ENCODE results near the gene FLT1. TPM values are rescaled to one million over a fixed set of nuclear protein-coding genes. Genes with fewer than 3 reads are reported as not detected.

Gene FLT1
- polyA plus RNA-seq, 3 donors: 6.3 to 31.8 (median 6.6) TPM

DNA sequence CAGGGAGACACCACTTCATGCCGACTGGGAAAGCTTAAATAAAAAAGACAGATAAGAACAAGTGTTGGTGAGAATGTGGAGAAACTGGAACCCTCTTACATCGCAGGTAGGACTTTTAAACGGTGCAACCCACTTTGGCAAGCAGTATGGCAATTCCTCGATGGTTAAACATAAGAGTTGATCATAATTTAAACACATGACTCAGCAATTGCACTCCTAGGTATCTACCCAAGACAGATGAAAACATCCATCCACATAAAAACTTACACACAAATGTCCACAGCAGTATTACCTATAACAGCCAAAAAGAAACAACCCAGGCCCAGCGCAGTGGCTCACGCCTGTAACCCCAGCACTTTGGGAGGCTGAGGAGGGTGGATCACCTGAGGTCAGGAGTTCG is 21.9 kb downstream of the FLT1 start:
- WGBS, 3 donors: 88 to 93% (median 91%) methylated on average over 7 of the region's 7 CpGs
- no peak overlapping the region for H3K27ac ChIP-seq (ENCODE audit: low read depth, low read length)

DNA sequence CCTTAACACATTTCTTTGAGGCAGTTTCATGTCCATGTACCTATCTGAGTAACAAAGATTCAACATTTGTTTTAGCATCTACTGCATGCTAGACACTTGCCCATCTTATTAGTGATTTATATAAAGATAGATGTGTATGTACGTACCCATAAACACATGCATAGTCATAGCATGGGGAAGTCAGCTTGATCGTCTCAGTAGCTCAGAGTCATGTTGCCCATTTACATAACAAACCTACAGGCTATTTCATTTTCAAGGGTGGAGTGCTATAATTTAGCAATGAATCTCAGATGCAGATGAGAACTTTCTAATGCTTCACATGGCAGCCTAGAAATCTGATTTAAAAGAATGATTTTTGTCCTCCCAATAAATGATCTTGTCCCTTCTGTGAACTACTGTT is 23.5 kb downstream of the FLT1 start:
- H3K27ac ChIP-seq (ENCODE audit: low read depth, low read length): no peak overlapping the region
- 58 to 84% (median 69%) methylated on average over 2 of the region's 2 CpGs for whole genome bisulfite sequencing, 3 donors

DNA sequence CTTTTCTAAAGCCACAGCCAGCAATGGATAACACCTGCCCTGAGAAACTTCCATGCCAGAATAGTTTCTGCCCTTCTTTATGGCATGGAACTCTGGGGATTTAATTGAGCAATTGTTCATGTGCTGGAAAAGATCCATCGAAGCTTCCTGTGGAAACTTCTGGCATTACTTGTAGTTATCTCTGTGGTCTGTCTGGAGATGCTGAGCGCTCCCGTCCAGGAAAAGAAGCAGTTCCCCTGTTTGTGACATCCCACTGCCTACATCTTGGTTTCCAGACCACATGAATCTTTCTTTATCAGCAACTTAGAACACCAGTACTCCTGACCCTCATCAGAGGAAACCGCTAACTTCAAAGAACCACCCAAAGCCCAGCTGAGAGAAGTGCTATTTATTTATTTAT is 24.6 kb downstream of the FLT1 start:
- 43 to 81% (median 50%) methylated on average over 4 of the region's 4 CpGs for WGBS, 3 donors
- H3K27ac ChIP-seq (ENCODE audit: low read depth, low read length): no peak overlapping the region

DNA sequence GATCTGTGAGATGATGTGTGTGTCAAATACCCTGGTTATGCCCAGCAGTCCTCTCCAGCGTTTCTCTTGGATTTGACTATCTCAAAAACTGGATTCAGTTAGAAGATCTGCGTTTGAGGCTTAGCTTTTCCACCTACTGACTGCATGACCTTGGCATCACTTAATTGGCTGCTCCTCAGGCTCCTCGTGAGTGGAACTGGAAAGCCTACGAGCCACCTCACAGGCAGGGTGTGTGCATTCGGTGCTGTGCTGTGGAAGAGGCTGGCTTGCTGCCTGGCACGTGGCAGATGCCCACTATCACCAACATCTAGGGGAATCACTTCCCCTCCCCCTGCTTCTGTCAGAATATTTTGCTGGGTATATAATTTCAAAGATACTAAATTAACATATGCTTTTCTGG is 25.6 kb downstream of the FLT1 start:
- no peak overlapping the region for H3K27ac ChIP-seq (ENCODE audit: low read depth, low read length)
- WGBS, 3 donors: 63 to 79% (median 78%) methylated on average over 6 of the region's 6 CpGs

DNA sequence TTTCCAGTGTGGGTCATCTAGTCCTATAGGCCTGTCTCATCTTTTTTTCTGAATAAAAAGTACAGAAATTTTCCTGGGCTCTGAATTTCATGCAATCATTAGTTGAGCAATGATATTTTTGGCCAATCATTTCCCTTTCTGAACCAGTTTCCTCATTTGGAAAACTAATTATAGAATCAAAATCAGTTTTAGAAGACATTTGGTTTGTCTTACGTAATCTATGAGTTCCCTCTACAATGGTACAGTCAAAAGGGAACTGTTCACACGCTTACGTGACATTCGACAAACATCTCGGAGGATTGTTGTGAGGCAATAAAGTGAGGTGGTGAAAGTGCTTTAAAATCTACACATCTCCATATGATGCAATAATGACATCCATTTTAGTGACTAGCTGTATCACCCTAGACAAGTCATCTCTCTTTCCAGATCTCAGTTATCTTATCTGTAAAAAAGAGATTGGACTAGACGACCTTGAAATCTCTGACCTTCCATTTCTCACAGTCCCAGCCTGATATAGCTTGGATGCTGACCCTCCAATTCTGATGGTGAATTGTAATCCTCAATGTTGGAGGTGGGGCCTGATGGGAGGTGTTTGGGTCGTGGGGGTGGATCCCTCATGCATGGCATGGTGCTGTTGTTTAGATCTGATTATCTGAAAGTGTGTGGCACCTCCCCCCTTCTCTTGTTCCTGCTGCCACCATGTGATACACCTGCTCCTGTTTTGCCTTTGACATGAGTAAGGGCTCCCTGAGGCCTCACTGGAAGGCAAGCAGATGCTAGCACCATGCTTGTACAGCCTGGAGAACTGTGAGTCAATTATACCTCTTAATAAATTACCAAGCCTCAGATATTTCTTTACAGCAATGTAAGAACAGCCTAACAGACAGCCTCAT is 26.7 kb downstream of the FLT1 start:
- 47 to 79% (median 55%) methylated on average over 7 of the region's 7 CpGs for WGBS, 3 donors
- no peak overlapping the region for H3K27ac ChIP-seq (ENCODE audit: low read depth, low read length)

DNA sequence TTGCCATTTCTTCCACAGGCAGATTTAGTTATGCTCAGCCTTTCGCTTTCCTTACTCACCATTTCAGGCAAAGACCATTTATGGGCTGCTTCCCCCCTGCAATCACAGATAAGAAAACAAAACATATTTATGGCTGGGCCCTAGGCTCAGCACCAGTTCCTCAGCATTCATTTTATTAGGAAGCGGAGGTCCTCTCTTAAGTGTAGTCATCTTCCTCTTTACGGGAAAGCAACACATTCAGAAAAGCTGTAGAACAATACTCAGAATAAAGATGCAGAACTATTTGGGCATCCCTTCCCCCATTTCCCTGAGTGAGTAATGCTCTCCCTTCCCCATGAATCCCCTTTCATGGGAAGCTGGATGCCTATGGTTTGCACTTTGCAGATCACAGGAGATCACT is 27.9 kb downstream of the FLT1 start:
- 64 to 76% (median 68%) methylated on average over 3 of the region's 3 CpGs for WGBS, 3 donors
- no peak overlapping the region for H3K27ac ChIP-seq (ENCODE audit: low read depth, low read length)

DNA sequence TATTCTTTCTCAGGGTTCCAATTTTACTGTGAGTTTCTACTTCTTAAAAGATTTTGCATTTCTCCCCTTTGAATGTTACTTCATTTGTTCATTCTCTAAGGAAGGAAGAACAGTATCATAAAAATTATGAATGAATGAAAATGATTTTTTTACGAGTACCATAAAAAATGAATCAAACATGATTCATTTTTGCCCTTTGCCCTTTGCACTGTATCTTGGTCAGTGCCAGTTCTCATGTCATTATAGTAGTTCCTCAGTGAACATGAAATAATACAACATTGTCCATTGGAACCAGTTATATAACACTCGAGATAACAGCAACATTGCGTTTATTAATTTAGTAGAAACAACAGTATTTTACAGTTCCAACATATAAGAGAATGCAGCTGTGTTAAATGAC is 28.8 kb downstream of the FLT1 start:
- no peak overlapping the region for H3K27ac ChIP-seq (ENCODE audit: low read depth, low read length)
- WGBS, 3 donors: 89 to 92% (median 91%) methylated on average over 3 of the region's 3 CpGs

DNA sequence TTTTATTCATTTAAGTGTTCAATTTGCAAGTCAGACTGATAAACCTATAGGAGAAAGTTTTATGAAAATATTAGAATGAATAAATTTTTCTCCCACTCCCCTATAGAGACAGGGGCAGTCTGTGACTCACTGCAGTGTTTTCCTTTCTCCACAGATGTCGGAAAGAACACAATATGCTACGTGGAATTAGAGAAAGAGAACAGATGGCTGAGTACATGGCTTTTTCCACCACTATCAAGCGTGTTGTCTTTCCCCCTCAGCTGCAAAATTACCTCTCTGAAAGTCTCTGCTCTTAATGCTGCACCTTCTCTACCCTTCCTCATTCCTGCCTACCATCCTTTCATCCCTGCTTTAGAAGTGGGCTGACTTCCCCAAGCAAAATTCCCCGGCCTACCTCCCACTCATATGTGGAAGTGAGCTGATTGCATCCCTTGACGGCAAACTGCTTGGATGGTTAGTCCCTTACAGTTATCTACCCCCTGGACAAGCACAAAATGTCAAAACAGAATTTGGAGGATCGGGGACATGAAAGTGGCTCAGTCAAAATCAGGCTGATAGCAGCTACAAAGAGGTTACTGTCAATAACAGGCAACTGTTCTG is 30.0 kb downstream of the FLT1 start:
- no peak overlapping the region for H3K27ac ChIP-seq (ENCODE audit: low read depth, low read length)
- 67 to 79% (median 74%) methylated on average over 6 of the region's 6 CpGs for WGBS, 3 donors

DNA sequence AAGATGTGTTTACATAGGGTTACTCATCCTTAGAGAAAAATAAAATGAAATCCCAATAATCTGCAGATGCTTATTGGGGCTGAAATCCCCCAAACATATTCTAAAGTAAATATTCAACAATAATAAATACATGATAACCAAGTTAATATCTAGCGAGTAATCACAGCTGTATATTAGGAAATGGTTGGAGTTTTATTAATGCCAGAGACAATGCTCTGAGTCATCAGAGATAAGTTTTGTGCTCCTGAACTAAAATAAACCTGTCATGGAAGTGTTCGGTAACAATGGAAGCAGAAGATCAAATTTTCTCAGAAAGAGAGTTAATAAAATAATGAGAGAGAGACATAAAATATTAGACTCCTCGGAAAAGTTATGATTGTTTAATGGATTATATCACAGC is 31.4 kb downstream of the FLT1 start:
- H3K27ac ChIP-seq (ENCODE audit: low read depth, low read length): no peak overlapping the region
- 38 to 83% (median 76%) methylated on average over 3 of the region's 3 CpGs for WGBS, 3 donors

DNA sequence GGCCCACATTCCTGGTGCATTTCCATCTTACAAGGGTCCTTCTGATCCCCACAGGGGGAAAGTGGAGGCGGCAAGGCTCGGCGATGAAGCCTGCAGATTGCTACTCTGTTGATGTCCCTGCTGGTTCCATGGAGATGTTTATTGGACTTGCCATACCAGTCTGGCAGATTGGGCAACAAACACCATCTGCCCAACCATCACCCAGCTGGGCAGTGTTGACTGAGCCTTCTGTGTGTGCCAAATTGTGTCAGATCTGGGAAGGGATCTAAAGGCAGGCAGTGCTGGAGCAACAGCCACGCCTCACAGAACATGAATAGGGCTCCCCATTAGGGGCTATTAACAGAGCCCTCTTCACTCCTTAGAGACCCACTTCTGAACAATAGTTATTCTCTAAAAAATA is 35.0 kb downstream of the FLT1 start:
- 85 to 96% (median 93%) methylated on average over 4 of the region's 4 CpGs for WGBS, 3 donors
- no peak overlapping the region for H3K27ac ChIP-seq (ENCODE audit: low read depth, low read length)

DNA sequence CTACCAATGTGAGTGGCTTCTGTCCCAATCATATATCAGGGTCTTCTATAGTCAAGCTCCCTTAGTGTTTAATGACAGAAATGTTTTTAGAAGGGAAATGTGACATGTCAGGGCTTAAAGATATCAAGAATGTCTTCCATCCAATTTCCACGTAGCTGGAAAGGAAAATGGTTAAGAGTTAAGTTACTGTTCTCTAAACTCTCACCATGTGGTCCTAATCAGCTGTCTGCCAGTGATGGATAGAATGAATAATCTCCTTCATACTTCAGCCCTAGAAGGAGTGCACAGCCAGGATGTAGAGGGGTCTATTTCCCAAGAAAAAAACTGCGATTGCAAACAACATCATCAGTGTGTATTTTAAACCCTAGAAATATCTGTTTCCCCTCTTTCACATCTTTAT is 36.3 kb downstream of the FLT1 start:
- H3K27ac ChIP-seq (ENCODE audit: low read depth, low read length): no peak overlapping the region
- WGBS, 3 donors: 62 to 77% (median 63%) methylated on average over 2 of the region's 2 CpGs

DNA sequence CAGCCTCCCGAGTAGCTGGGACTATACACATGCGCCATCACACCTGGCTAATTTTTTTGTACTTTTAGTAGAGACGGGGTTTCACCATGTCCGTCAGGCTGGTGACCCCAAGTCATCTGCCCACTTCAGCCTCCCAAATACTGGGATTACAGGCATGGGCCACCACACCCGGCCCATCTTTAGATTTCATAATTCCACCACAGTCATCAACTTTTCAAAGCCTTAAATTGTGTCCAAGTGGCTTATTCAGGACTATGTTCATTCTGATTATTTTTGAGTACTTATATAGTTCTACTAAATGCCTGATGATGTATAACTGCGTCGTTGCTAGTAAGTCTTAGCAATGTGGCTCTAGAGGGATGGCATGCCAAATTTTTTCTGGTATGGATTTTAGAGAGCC is 36.9 kb downstream of the FLT1 start:
- WGBS, 3 donors: 87 to 96% (median 92%) methylated on average over 7 of the region's 7 CpGs
- no peak overlapping the region for H3K27ac ChIP-seq (ENCODE audit: low read depth, low read length)

DNA sequence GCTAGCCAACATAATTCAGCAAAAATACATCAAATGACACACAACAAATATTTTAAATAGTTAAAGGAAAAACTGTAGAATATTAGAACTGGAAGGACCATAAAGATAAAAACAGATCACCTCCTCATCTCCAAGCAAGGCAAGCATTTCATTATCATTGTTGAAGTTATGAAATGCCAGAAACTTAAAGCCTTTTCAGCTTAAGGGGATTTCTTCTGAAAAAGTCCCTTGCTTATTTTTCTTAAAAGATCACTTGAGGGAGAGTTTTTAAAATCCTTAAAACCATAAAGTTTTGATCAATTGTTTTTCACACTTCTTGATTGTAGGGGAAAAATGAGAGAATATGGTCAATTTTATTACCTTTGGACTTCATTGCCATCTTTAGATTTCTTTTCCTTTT is 37.4 kb downstream of the FLT1 start:
- H3K27ac ChIP-seq (ENCODE audit: low read depth, low read length): no peak overlapping the region

DNA sequence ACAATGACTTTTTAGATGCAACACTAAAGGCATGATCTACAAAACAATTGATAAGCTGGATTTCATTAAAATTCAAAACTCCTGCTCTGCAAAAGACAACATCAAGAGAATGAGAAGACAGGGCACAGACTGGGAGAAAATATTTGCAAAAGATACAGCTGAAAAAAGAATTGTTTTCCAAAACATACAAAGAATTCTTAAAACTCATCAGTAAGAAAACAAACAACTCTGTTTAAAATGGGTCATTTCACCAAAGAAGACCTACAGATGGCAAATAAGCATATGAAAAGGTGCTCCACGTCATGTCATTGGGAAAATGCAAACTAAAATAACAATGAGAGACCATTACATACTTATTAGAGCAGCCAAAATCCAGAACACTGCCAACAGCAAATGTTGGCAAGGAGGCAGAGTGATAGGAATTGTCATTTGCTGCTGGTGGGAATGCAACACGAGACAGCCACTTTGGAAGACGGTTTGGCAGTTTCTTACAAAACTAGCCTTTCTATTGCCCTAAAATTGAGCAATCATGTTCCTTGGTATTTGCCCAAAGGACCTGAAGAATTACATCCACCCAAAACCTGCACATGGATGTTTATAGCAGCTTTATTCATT is 39.2 kb downstream of the FLT1 start:
- H3K27ac ChIP-seq (ENCODE audit: low read depth, low read length): no peak overlapping the region
- WGBS, 3 donors: 51 to 62% (median 56%) methylated on average over 3 of the region's 3 CpGs

DNA sequence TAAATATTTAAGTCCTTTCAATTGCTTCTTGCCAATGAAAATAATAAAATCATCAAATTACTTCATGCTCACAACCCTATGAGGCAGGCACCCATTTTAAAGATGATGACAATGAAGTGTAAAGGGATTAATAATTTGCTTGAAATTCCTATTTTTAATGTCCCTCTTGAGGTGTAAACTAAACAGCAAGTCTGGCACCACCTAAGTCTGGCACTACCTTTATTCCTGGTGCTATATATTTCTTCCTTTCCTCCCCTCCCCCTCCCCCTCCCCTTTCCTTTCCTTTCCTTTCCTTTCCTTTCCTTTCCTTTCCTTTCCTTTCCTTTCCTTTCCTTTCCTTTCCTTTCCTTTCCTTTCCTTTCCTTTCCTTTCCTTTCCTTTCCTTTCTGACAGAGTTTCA is 42.2 kb downstream of the FLT1 start:
- H3K27ac ChIP-seq (ENCODE audit: low read depth, low read length): no peak overlapping the region

DNA sequence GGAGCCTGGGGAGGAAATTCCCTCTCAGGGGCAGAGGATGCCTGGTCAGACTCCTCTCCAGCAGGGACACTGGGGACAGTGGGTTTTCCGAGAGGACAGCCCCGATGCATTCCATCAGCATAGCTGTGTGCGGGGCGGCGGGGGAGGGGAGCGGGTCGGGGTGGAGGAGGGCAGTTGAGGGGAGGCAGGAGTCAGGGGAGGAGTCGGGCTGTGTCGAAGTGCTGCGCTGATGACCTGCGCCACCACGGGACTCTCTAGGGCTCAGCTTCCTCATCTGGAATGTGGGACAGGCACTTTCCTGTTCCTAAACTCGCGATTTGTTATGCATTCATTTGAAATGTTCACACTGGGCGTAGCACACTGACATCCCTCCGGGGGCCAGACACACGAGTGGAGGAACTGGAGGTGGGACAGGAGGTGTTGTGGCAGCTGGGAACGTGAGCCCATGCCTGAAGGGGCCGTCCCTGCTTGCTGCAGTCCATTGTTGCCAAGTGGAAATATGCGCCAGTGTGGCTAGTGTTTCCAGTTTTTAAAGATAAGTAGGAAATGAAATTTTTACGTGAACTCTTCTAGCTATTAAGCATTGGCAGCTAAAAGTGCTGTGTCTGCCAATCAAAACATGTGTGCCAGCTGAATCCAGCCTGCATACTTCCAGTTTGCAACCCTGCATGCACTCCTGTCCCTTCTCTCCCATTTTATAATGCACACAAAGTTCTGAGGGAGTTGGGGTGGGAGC is 43.3 kb downstream of the FLT1 start:
- H3K27ac ChIP-seq (ENCODE audit: low read depth, low read length): no peak overlapping the region
- whole genome bisulfite sequencing, 3 donors: 45 to 59% (median 54%) methylated on average over 21 of the region's 21 CpGs

DNA sequence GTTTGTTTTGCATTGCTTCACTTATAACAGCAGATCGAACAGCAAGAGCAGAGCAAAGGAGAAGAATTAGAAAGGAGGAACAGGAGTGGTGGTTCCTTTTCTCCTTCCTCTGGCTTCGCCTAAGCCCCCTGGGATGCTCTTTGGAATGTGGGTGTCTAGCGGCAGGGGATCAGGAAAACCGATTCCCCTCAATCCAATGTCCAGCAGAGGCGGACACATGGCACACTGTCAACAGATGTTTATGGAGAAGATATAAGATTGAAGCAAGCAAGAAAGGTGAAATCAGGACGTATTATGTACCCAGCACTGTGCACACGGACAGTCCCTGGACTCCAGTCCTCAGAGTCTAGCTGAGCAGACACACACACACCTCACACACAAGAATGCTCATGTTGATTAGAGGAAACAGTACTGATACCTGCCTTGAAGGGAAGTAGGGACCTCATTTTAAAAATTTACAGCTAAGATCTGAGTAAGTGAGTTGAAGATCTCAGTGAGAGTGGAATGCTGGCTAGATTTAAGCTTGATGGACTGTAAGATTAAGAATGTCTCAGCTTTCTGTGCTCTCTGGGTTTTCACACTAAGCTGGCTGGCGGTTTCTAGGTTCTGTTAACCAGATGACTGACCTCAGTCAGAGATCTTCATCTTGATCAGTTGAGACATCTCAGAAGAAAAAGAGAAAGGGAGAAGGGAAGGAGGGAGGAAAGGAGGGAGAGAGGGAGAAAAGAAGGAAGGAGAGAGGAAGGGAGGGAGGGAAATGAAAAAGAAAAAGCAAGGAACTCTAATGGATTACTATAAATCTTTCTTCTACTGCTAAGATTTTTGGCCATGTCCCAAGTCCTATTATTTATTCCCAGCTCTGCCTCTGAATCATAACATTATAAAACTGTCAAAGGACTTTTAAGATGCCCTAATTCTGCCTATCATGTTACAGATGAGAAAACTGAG is 44.8 kb downstream of the FLT1 start:
- WGBS, 3 donors: 51 to 62% (median 57%) methylated on average over 8 of the region's 8 CpGs
- no peak overlapping the region for H3K27ac ChIP-seq (ENCODE audit: low read depth, low read length)

DNA sequence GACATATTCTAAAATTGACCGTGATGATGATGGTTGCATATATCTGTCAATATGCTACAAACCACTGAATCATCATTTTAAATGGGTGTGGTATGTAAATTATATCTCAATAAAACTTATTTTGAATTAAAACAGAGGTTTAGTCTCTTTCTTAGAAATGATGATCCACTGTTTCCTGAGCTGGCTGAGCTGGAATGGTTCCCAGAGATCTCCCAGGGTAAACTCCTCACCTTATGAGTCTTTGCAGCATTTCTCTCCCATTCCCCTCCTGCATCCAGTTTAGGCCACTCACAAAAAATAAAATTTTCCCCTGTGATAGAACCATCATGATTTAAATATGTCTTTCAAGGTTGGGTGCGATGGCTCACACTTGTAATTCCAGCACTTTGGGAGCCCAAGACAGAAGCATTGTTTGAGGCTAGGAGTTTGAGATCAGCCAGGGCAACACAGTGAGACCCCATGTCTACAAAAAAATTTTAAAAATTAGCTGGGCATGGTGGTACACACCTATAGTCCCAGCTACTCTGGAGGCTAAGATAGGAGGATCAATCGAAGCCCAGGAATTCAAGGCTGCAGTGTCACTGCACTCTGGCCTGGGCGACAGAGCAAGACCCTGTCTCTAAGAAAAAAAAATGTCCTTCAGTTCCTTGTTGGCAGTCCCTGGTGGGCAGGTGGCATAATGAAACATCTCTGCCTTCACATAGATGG is 46.1 kb downstream of the FLT1 start:
- no peak overlapping the region for H3K27ac ChIP-seq (ENCODE audit: low read depth, low read length)
- WGBS, 3 donors: 88 to 96% (median 95%) methylated on average over 4 of the region's 4 CpGs

All from adipose tissue (tissue), 3 donors.